A549 (cell line): ENCODE measurements around the gene KIRREL1.

Experiments
- BHLHE40 ChIP-seq: IDR thresholded peaks from 2 replicates; pipeline ENCODE4 v1.6.1; 2012; ENCODE audit warnings: low read depth, low read length, inconsistent platforms
- CHD2 ChIP-seq: fragments of 150-350 bp; IDR thresholded peaks from 2 replicates; pipeline ENCODE4 v1.6.1; 2014; ENCODE audit warnings: low read length; ENCODE audit not compliant: partially characterized antibody
- EP300 ChIP-seq, 2 experiments: fragments of >200 bp; sonication (Bioruptor Twin); formaldehyde crosslinking; IDR thresholded peaks; 2 replicates in 1 of 2; 3 replicates in 1 of 2; pipeline ENCODE4 v1.6.1; 2016 to 2017
- MAZ ChIP-seq: fragments of 150-350 bp; IDR thresholded peaks from 2 replicates; pipeline ENCODE4 v1.6.1; 2014; ENCODE audit warnings: antibody characterized with exemption, low read depth, low read length, borderline replicate concordance
- NFE2L2 ChIP-seq: fragments of 150-350 bp; conservative IDR thresholded peaks from 2 replicates; pipeline ENCODE4 v1.6.1; 2014; ENCODE audit warnings: low read length
- POLR2A ChIP-seq: IDR thresholded peaks from 2 replicates; pipeline ENCODE4 v1.6.1; 2012; ENCODE audit warnings: mild to moderate bottlenecking, low read length
- TF ChIP-seq, protein P1 (sequence below): fragments of >200 bp; sonication (Bioruptor Twin); formaldehyde crosslinking; IDR thresholded peaks from 3 replicates; pipeline ENCODE4 v1.5.1; 2016
- TF ChIP-seq, protein P2 (sequence below): IDR thresholded peaks from 2 replicates; pipeline ENCODE4 v1.6.1; 2012
- TF ChIP-seq, protein P3 (sequence below): fragments of 450-650 bp; IDR thresholded peaks from 2 replicates; pipeline ENCODE4 v1.6.1; 2014; ENCODE audit warnings: antibody characterized with exemption

DNA sequence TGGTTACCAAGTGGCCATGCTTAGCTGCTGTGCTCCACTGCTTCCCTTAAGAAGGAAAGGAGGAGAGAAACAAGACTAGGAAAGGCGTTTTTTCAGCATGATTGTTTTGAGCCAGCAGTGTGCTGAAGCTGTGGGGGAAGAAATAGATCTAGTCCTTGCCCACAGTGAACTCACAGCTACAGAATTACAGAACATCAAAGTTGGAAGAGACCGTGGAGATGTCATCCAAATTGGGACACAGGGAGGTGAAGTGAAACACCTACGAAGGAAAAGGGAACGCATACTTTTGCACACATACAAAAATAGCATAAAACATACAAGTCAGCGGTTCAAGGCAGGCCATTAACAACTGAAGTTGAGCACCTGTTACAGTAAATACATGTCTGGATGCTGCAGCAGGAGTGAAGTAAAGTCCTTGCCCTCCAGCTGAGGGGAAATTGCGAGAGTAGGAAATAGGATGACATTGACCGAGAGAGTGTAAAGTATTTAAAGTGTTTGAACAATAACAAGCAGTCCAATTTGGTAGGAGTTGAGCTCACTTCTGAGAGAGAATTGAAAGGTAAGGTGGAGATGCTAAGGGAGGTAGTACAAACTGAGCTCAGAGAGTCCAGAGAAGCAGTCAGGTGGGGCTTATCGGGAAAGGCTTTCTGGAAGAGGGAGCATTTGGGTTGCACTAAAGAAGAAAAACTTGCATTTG lies 55.1 kb downstream of the KIRREL1 start:
- TF ChIP-seq, protein P1, sequence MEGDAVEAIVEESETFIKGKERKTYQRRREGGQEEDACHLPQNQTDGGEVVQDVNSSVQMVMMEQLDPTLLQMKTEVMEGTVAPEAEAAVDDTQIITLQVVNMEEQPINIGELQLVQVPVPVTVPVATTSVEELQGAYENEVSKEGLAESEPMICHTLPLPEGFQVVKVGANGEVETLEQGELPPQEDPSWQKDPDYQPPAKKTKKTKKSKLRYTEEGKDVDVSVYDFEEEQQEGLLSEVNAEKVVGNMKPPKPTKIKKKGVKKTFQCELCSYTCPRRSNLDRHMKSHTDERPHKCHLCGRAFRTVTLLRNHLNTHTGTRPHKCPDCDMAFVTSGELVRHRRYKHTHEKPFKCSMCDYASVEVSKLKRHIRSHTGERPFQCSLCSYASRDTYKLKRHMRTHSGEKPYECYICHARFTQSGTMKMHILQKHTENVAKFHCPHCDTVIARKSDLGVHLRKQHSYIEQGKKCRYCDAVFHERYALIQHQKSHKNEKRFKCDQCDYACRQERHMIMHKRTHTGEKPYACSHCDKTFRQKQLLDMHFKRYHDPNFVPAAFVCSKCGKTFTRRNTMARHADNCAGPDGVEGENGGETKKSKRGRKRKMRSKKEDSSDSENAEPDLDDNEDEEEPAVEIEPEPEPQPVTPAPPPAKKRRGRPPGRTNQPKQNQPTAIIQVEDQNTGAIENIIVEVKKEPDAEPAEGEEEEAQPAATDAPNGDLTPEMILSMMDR = no peak
- TF ChIP-seq NFE2L2 (no peak), POLR2A (no peak), MAZ (no peak), EP300 (IDR thresholded peaks at IDR 0.05) (no peak), CHD2 (no peak), BHLHE40 (no peak)
- TF ChIP-seq, protein P2, sequence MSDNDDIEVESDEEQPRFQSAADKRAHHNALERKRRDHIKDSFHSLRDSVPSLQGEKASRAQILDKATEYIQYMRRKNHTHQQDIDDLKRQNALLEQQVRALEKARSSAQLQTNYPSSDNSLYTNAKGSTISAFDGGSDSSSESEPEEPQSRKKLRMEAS = no peak
- TF ChIP-seq, protein P3, sequence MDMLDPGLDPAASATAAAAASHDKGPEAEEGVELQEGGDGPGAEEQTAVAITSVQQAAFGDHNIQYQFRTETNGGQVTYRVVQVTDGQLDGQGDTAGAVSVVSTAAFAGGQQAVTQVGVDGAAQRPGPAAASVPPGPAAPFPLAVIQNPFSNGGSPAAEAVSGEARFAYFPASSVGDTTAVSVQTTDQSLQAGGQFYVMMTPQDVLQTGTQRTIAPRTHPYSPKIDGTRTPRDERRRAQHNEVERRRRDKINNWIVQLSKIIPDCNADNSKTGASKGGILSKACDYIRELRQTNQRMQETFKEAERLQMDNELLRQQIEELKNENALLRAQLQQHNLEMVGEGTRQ = no peak
